Pulmonary artery endothelial cell (primary cell): ENCODE data around the gene L3MBTL4. TPM values are rescaled to one million over a fixed set of nuclear protein-coding genes. Genes with fewer than 3 reads are reported as not detected.

Source experiments
- DNase-seq: peaks from one replicate; pipeline ENCODE4 v3.0.0-alpha.2; 2011; ENCODE audit warnings: low read depth, low spot score
- total RNA-seq: library from RNA; depleted of rRNA; stranded (reverse); fragments of >200 nt; gene quantifications from 2 replicates; pipeline ENCODE4 v1.2.3, GENCODE V29; 2014

The L3MBTL4 gene
- total RNA-seq, 1 donor from 2014 or later: under 0.01 TPM

DNA sequence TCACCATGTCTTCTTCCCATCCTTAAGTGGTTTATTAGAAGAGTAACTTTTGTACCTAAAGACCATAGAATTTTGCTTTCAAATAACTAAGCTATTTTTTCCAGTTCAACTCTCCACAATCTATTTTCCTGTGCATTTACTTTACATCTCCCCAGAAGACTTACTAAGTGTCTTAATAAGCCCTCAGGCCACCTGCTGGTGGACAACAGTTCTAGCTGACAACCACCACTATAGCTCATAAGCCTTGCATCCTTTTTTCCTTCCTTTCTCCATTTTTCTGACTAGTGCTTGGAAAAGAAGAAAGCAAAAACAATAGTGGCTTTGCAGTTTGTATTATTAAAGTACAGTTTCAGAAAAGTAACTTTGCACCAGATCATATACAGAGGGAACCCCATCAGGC lies 369.9 kb downstream of the L3MBTL4 start:
- DNase-seq: no peak

DNA sequence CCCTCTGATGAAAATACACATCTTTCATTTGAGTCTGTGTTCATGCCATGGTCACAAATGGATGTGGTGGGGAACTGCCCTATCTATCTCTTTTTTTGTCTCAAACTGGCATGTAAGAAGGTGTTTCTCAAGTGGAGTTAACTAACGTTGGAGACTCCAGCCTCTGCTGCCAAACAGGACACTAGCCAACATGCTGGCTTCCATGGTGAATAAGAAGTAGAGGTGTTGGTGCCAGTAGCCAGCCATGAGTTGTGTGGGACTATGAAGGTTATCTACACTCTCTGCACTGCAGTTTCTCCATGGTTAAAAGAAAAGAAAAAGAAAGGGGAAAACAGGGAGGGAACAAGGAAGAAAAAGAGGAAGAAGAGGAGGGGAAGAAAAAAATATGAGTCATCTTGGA lies 370.4 kb downstream of the L3MBTL4 start:
- no peak for DNase-seq

- DNase-seq: no peak
These were observed 375.7 kb downstream of the L3MBTL4 start for GRCh38 chr18:6039055-6039454.

GRCh38 chr18:6031442-6031841 lies 383.3 kb downstream of the L3MBTL4 start:
- no peak for DNase-seq

GRCh38 chr18:6031002-6031401 lies 383.7 kb downstream of the L3MBTL4 start:
- no peak for DNase-seq

DNA sequence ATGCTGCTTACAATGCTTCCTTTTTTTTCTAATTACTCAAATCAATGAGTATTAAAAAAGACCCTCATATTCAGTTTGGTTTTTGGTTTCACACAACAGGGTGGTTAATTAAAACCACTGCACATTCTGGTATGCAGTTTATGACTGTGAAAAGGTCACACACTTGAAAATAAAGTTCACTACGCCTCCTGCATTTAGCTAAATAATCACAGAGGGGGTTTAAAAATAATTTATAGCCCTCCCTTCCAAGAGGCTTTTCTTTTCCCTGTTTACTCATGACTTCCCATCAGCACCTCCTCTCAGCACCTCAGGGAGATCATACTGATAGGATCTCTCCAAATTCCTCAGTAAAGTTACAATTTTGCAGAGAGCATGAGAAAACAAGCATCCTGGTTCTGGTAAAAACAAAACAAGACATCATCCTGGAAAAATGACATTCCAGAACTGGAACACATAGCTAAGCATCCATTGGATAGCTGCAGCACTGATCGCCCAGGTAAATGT lies 389.9 kb downstream of the L3MBTL4 start:
- DNase-seq: no peak

DNA sequence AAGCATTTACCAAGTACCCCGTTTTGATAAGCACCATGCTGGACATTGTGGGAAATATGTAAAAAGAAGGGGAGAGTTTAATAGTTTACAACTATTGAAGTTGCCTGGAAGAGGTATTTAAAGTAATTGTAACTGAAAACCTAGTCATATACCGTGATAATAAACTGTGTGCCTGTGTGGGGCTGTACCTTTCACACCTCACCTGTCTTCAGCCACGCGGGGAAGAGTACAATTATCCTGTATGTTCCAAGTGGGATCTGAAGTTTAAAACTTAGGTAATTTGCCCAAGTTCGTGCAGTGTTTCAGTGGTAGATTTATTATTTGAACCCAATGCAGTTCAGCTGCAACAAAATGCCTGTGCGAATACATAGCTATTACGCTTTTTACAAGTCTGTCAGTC lies 391.2 kb downstream of the L3MBTL4 start:
- no peak for DNase-seq

DNA sequence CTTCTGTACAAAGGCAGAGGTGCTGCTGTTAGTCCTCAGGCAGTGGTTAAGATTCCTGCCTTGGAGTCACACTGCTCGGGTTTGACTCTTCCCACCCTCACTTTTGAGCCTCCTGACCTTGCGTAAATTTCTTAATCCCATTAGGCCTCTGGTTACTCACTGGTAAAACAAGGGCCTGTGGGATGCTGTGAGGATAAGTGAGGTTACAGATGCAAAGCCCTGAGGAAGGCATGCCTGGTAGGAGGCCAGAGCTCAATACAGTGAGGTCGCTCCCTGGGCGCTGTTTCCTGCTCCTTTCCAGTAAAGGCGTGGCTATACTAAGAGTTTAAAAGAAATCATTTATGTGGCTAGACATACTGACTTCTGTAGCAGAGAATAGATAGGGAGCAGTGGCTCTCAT lies 391.9 kb downstream of the L3MBTL4 start:
- DNase-seq: no peak

DNA sequence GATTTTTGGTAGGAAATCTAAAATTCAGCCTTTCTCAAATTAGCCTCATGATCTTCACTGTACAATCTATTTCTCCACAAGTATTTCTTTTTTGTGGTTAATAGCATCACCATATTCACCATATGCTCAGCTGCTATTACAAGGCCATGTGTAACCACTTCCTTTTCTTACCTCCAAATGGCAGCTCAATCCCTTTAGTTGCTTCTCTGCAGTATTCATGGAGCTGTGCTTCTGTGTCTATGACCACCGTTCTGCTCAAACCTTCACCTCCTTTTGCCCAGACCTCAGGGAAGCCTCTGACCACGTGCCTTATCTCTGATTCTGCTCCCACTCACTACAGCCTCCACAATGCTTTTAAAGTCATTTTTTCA lies 392.7 kb downstream of the L3MBTL4 start:
- no peak for DNase-seq

DNA sequence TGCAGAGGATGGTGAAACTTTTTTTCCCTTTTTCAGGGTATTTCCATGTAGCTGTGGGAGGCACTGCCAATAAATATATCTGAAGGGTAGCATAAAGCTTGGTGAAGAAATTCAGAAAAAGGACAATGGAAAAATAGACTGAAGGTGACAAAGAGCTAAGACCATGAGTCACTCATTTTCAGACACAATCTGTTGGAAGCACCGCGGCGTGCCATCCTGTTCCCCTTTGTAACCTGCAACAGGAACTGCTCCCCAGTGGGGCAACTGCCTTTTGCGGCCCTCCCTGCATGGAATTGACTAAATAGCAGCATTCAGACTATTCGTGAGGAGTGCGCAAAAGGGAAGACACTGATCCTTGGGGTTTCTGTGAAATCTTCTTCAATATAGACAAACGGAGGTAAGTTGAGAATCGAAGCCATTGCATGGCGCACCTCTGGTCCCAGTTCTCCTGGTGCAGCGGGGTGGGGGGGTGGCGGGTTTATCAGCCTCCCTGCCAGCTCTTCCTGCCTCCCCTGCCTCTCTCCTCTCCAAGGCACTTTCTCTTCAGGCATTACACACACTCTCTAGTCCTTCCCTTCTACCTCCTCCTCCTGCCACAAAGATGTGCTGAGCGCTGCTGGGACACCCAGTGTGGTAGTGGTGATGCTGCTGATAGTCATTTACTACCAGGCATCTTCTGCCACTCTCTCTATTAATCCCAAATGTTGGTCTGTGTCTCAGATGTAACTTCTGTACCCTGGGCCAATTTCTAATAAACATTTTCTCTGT lies 393.2 kb downstream of the L3MBTL4 start:
- no peak for DNase-seq

GRCh38 chr18:6018671-6019070 lies 396.0 kb downstream of the L3MBTL4 start:
- no peak for DNase-seq

DNA sequence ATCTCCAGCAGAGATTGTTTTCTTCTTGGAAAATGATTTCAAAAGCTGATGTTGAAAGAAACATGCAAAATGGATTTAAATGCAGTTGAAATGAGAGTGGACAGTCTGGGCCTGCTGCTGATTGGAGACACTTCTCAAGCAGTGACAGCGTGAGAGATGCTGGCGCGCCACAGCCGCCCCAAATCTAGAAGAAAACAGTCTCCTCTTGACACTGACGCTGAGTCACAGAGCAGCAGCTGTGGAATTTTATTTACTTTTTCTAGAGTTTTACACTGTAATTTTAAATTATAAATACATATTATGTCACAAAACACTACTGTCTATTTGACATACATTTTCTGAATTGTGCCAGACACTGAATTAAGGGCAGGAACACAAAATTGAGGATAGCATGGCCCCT lies 397.5 kb downstream of the L3MBTL4 start:
- no peak for DNase-seq

DNA sequence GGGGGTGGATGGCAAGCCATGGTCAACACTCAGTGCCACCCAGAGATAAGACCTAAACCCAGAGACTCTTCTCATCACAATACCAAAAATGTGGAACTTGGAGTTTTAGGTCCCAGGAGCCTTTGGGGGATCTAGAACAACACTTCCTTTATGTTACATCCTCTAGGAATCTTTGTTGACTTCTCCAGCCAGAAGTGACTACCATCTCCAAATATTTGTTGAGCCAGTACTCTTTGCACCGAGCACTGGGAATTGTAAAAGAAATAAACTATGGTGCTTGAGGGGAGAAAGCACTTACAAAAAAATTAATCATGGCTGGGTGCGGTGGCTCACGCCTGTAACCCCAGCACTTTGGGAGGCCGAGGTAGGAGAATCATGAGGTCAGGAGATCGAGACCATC lies 399.3 kb downstream of the L3MBTL4 start:
- no peak for DNase-seq

GRCh38 chr18:6013171-6013810 lies 401.4 kb downstream of the L3MBTL4 start:
- no peak for DNase-seq

GRCh38 chr18:6010921-6011320 lies 403.8 kb downstream of the L3MBTL4 start:
- DNase-seq: no peak

- DNase-seq: no peak
These were observed 404.4 kb downstream of the L3MBTL4 start for GRCh38 chr18:6010284-6010683.

- no peak for DNase-seq
These were observed 405.0 kb downstream of the L3MBTL4 start for GRCh38 chr18:6009756-6010155.

DNA sequence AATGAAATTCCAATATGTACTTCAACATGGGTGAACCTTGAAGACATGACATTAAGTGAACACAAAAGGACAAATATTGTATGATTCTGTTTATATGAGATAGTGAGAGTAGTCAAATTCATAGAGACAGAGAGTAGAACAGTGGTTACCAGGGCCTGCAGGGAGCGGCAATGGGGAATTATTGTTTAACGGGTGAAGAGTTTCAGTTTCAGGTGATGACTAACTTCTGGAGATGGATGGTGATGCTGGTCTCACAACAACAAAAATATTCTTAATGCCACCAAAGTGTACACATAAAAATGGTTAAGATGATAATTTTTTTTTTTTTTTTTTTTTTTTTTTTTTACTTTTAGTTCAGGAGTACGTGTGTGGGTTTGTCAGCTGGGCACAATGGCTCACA lies 410.0 kb downstream of the L3MBTL4 start:
- no peak for DNase-seq

DNA sequence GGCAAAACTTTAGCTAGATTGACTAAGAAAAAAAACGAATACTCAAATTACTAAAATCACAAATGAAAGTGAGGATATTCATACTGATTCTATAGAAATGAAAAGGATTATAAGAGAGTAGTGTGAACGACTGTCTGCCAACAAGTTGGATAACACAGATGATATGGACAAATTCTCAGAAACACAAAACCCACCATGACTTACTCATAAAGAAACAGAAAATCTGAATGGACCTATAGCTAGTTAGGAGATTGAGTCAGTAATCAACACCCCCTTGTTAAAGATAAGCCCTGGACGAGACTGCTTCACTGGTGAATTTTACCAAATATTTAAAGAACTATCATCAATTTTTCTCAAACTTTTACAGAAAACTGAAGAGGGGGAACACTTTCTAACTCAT lies 410.6 kb downstream of the L3MBTL4 start:
- DNase-seq: no peak

- DNase-seq: no peak
These were observed 412.8 kb downstream of the L3MBTL4 start for GRCh38 chr18:6001867-6002266.

- DNase-seq: no peak
These were observed 415.8 kb downstream of the L3MBTL4 start for GRCh38 chr18:5998907-5999306.

DNA sequence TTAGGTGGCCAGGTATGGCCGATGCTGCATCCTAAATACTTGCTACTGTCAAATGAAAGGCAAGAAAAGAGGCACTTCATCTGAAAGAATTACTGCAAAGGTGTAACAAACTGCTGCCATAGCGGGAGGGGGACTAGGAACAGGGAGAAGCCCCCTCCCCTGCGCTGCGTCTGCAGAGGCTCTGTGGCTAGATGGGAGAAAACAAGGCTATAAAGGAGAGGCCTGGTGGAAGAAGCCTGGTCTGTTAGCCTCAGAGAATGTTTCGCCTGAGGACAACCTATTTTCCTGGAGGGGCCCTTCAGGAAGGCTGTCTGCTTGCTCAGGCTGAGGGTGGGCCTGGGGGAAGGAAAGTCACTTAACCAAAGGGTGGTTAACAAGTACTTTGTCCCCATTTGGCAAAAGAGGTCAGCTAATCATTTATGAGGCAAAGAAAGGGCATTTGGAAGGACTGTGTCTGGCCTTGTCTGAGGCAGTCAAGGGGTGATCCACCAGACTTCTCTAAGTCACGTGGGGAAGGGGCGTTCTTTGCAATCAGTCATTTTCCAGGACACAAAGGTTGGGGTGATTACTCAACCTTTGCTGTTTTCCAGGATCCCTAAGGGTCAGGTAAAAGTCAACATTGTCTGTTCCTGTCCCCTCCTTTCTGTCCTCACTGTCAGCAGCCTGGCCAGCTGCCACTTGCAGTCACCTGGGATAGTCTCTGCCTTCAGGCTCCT lies 416.4 kb downstream of the L3MBTL4 start:
- no peak for DNase-seq
